Activated CD4-positive, alpha-beta T cell treated with anti-CD3 and anti-CD28 coated beads, Interleukin-2, Interleukin-4, amounts not matched to agents 100 ng/mL and 50 ng/mL, durations not matched to agents 16 hours and 8 hours (primary cell): ENCODE data around the gene SH3RF3.

Source experiments
- DNase-seq: peaks from one replicate; pipeline ENCODE4 v3.0.0-alpha.2; 2020; ENCODE audit warnings: low spot score

SH3RF3 gene

DNA sequence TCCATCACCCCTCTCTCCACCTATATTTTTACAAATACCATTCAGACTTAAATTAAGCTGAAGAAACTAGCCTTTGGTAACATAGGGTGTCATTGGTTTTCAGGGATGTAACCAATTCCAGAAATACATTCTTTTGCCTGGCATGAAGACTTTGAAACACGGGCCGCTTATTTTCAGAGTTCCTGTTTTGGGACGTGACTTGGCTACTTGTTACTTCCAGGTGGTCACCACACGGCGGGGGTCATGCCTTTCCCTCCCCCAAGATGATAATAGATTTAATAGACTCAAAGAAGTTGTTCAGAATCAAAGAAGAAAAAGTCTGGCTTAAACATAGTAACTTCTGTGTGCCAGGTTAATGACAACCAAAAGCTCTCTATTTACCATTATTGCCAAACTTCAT lies 374.2 kb downstream of the SH3RF3 start:
- no peak for DNase-seq

GRCh38 chr2:109507217-109507616 lies 378.2 kb downstream of the SH3RF3 start:
- DNase-seq = no peak

DNA sequence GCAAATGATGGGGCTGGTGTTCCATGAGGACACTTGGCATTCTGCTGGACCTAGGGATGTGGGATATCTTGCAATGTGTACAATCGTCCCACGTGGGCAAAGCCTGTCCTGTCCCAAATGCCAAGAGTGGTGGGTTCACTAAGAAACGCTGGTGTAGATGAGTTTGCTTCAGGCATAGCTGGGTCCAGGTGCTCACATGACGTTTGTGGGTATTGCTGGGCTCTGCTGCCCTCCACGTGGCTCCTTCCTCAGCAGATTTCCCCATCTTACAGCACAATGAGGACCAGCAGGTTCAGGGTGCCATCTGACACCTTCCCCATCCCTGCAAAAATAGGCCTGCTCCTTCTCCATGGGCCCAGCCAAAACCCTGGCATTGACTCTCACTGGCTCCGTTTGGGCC lies 378.8 kb downstream of the SH3RF3 start:
- no peak for DNase-seq

GRCh38 chr2:109508556-109508955 lies 379.6 kb downstream of the SH3RF3 start:
- DNase-seq = no peak

DNA sequence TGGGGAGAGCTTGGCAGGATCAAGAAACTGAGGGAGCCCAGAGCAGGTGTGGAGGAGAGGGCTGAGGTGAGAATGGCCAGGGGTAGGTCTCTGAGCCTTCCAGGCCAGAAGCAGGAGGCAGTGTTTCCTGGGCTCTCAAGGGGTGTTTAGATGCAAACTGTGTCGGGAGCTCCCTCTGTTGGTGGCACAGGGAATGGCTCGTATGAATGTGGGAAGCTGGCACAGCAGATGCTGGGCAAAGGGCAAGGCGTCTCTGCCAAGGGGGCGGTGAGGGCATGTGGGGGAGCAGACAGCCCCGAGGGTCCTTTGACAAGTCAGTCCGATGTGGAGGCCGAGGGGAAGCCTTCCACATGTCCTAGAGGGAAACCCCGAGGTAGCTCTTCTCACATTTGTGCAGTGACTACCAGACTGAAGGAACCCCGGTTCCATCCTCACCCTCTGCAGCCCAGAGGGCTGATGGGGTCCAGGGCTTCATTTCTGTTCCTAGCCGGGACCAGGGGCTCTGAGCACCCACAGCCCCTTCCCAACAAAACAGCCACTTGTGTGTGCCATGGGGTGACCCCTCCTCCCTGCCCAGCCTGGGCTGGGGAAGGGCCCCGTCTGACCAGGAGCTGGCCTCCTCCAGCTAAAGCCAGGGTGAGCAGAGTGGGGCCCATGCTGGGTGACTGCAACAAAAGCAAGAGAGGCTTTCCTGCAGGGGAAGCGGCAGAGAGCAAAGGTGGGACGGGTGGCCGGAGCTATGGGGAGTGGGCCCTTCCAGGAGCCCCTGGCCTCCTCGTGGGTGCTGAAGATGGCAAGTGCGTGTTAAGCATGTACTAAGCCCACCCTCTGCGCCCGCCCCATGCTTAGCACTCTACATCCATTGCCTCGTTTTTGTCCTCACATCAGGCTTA lies 381.4 kb downstream of the SH3RF3 start:
- peak; percentile 76 for DNase-seq

- no peak for DNase-seq
Measured at GRCh38 chr2:109511168-109511567, 382.2 kb downstream of the SH3RF3 start.

DNA sequence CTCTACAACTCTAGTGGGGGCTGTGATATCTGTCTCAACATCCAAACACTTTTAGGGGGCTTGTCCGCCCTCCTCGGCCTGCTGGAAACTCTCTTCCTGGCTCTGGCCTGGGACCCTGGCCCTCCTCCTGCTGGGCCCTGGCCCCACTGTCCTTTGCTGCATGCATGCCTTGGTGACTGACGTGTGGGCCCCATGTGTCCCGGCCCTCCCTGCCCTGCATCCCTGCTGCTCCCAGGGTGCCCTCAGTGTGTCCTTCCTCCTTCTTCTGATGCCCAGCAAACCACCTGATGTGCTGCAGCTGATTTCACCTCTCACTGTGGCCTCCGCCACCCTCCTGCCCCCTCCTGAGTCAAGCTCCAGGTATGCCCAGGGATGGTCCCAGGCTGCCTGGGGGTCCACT lies 383.1 kb downstream of the SH3RF3 start:
- DNase-seq = no peak

DNA sequence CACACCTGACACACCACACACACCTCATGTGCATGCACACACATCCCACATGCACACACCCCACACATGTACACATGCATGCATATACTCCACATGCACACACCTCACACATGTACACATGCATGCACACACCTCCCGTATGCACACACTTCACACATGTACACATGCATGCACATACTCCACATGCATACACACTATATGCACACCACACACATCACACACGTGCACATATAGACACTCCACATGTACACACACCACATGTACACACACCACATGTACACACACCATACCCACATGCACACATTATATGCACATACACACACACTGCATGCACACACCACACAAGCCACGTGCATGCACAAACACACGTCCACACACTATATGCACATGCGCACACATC lies 384.2 kb downstream of the SH3RF3 start:
- DNase-seq = no peak

DNA sequence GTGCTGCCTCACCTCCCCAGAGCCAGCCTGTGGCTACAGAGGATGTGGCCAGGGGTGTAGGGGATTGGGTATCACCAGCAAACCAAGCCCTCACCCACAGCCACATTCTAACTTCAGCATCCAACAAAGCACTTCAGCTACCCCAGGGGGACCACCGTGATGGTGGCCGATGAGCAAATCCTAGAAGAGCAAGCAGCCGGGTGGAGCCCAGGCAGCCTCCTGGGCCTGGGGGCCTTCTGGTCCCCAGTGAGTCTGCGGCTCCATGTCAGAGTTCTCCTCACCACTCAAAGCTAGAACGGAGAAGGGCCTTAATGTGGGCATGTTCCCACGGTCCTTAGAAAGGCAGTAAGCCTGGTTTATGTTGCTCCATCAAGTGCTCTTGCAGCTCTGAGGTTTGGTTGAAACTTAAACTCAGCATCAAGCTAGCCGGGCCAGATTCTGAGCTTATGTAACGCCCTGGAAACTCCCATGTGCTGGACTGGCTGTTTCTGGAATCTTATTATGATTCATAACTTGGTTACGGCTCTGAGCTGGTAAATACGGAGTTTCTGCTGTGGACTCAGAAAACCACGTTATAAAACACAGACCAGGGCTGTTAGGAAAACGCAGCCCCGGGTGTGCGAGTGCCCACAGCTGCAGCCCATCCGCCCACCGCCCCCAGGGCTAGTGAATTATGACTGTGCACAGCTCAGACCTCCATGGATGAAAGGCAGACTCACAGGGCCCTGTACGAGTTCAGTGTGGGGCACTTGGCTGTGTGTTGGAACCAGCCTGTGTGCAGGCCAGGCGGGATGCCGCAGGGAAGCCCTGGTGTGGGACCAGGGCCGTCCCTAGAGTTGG lies 385.0 kb downstream of the SH3RF3 start:
- DNase-seq = peak; percentile 77

DNA sequence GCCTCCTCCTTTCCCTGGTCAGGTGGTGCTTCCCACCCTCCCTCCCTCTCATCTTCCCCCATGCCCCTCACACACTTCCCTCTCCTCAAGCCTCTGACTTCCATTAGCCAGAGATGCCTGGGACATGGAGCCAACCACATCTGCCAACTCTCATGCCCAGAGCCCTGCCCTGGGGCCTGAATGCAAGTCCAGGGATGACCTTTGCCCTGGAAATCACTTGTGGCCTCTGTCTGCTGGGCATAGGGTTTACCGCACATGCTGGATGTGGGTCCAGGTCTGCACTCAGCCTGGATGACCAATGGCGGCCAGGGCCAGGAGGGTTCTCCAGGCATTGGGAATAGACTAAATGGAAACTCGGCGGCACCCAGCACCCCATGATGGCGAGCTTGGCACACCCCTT lies 385.9 kb downstream of the SH3RF3 start:
- DNase-seq = no peak

GRCh38 chr2:109516445-109517117 lies 387.6 kb downstream of the SH3RF3 start:
- DNase-seq = peak; percentile 7

DNA sequence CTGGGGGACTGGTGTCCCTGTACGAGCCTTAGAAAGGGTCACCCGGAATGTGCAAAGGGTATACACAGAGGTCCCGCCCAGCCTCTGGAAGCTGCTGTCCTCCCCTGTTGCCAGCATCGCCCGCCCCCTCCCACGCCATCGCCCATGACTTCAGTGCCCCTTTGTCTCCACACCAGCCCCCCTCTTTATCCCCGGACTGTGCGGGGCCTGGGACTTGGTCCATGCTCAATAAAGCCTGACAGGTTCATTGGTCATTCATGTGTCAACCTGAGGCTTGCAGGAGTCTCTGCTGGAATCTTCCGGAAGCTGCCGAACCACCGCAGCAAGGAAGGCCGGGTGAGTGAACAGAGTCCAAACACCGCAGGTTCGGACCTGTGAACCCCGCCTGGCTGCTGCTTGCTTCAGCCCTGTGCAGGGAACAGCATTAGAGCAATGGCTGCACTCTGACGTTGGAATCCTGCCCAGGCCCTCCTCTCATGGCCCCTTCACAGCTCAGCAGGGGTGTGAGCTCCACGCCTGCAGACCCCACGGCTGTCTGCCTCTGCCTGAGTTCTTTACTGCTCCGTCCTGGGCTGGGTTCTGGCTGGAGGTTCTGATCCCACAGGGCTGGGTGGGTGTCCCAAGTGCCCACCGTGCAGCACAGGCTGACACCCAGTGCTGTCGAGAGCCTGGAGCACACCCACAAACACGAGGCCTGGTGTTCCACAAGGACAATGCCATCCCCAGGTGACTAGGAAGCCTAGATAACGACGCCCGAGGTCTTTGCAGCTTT lies 388.3 kb downstream of the SH3RF3 start:
- no peak for DNase-seq

GRCh38 chr2:109519513-109519912 lies 390.5 kb downstream of the SH3RF3 start:
- DNase-seq = no peak

DNA sequence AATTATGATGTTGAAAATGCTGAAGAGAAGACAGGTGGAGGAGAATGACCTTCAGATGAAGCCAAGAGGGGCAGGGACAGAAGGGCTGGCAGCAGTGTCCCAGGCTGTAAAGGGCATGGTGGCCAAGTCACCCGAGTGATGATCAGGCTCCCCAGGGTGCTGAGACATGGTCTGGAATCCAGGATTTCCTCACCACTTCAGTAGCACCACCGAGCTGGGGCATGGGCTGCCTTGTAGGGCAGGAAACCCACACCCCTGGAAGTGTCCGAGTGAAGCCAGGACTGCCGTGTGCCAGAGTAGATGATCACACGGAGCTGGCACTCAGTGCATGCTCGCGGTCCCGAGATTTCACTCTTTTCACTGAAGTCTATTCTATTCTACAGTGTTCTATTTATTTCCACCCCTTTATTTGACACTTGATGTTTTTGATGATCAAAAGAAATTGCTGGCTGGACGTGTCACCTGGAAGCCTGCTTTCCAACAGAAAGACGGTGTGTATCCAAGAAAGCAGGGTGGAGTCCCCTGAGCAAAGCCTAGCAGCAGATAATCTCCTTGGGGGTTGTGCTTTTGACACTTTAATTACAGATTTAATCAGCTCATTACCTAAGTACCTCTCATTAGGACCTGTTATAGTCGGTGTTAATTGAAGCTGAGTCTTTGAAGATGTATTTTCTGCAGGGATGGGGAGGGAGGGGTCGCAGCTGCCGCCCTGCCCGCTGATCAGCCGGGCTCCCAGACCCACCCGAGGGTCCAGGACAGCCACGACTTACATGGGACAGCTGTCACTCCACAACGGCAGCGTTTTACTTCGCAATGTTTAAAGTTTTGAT lies 392.4 kb downstream of the SH3RF3 start:
- no peak for DNase-seq

GRCh38 chr2:109522063-109522374 lies 393.0 kb downstream of the SH3RF3 start:
- DNase-seq = no peak

GRCh38 chr2:109523121-109523520 lies 394.1 kb downstream of the SH3RF3 start:
- no peak for DNase-seq

DNA sequence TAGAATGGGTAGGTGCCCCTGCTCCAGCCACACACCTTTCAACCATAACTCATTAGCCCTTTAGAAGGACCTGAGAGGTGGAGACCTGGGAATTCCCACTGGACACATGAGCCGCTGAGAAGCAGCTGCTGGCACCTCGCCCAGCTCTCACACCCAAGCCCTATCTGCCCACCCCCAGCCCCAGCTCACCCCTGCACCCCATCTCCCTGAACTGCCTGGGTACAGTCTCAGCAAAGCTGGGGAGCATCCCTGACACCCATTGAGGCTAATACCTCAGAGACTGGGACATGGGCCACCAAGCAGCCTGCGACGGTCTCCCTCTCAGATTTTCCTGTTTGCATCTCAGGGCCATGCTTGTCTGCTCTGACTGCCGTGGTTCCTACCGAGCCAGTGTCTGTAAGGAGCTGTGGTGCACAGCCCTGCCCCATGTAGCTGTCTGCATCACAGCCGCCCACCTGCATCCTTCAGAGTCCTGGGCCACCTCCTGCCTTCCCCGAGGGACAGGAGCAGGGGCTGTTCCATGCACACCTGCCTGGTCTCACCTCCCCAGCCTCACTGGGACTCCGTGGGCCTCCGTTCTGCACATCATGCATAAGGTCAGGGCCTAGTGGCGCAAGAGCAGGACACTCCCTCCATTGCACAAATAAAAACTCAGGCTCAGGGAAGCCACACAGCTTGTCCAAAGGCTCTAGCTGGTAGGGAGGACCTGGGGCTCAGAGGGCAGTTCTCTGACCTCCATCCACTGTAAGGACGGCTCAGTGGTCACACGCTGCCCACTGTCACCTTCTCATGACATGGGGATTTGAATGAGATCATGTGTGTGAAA lies 394.7 kb downstream of the SH3RF3 start:
- DNase-seq = no peak

GRCh38 chr2:109525836-109526235 lies 396.8 kb downstream of the SH3RF3 start:
- DNase-seq = no peak

- no peak for DNase-seq
Measured at GRCh38 chr2:109526442-109526970, 397.5 kb downstream of the SH3RF3 start.

DNA sequence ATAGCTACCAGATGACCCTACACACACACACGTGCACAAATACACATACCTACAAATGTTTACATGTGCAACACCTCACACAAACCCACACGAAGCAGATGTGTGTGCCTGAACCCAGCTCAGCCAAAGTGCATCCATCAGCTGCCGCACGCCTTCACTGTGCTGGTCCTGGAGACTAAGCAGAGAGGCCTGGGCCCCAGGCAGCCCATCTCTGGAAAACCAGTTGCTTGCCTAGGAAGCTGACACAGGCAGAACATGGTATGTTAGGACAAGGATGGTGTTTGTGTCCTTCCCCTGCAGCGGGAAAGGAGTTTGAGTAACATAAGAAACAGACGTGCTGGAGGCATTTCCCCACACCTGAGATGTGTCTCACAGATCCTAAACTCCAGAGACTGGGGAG lies 398.1 kb downstream of the SH3RF3 start:
- no peak for DNase-seq
